ENCODE results near the gene KRTCAP2. TPM values are rescaled to one million over a fixed set of nuclear protein-coding genes. Genes with fewer than 3 reads are reported as not detected.

The KRTCAP2 gene
- total RNA-seq, 1 donor from 2014 or later: 221 TPM

DNA sequence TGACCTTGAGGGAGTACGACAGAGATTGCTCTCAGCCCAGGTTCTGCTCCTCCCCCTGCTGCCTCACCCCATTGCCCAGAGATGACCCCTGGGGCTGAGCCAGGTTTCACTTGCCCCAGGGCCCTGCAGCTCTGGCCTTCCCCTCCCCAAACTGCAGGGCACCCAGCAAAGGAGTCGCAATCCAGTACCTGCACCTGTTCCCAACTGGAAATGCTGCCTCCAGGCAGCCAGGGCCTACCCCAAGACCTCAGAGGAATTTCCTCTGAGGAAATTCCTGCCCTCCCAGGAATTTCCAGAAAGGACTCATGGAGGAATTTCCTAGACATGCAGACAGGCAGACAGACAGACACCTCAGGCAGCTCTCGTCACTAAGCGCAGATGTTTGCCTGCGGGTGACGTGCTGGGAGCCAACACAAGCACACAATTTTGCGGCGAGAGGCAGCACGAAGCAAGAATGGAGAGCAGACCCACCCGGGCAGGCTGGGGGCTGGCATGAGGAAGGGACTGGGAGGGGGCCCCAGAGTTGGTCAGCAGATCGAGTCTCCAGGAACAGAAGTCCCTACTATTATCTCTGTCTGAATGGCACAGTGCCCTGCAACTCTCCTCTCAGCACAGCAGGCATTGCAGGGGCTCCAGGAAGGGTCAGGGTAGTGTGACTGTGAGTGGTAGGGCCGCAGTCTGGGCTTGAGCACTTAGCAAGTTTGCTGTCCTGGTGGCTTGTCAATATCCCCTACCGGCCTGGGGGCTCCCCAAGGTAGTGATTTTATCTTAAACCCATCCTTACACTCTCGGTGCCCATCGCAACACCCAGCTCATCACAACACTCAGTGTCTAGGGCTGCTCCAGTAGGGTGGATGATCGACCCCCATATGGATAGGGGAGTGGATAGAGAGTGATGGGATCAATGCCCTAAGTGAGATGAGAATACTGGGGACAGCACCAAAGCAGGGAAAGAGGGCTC is 48.3 kb downstream of the KRTCAP2 start:
- intact Hi-C loops (cut with micrococcal nuclease): loop anchor here (5.0 kb wide), 1 partner anchor 32 kb away; no protein-coding TSS in a partner anchor

DNA sequence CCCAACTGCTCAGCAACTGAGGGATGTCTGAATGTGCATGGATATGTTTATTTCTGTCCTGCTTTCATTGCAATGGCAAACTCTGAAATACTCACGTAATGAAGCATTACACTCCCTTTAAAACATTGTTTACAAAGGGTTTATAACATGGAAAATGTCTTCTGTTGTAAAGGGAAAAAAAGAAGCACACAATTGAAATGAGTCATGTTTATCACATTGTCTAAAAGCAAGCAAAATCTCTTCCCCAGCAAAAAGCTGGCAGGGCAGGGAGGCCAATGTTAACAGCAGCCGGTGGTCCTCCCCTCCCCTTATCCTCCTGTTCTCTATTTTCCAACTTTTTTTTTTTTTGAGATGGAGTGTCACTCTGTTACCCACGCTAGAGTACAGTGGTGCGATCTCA is 49.3 kb downstream of the KRTCAP2 start:
- intact Hi-C loops (cut with micrococcal nuclease): no loop called here

DNA sequence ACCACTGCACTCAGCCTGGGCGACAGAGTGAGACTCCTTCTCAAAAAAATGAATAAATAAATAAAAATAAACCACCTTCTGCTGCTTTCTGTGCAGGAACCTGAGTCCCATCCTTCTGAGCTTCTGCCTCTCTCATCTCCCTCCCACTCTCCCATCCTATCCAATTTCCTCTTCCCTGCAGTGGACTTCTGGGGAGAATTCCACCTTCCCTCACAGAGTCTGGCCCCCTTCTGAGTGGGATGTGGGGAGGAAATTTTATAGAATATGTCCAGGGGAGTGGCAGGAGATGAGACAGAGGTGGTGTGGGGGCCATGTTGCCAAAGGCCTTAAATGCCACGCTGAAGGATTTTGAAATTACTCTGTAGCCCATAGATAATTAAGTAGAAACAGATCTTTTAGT is 50.8 kb downstream of the KRTCAP2 start:
- intact Hi-C loops (cut with micrococcal nuclease): no loop called here

DNA sequence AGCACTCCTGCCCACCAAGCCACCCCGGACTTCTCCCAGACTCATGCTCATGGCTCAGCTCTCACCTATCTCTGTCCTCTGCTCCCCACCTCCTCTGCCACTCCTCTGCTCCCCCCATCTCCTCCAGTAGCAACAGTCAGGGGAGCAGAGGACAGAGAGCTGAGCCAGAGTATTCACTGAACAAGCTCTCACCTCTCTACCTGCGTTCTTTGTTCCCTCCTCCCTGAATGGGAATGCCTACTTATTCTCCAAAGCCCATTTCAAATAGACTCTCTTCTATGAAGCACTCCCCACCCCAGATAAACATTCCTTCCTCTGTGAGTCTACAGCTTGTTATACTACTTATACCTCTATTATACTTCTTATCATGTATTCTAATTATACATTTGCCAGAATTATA is 51.9 kb downstream of the KRTCAP2 start:
- intact Hi-C loops (cut with micrococcal nuclease): no loop called here

DNA sequence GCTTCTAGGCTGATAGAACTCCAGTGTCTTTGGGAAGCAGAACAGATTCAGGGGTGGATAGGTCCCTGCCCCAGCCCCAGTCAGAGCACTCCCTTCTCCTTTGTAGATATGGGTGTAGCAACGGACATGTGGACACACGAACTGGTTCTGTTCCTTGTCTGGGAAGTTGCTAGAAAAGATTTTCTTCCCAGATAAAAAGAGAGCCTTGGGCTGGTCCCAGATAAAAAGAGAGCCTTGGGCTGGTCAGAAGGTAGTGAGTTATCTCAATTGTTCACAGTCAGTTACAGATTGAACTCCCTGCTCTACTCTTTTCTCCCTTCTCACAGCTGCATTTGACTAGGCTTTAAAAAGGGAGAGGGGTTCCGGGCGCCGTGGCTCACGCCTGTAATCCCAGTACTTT is 52.9 kb downstream of the KRTCAP2 start:
- intact Hi-C loops (cut with micrococcal nuclease): no loop called here

Other genes starting within 250 kb of the KRTCAP2 start
- gene PMVK, start 236.6 kb downstream of the KRTCAP2 start, total RNA-seq: 45.3 and 47.9 TPM in 2 replicates
- gene PBXIP1, start 217.2 kb downstream of the KRTCAP2 start, total RNA-seq: 64.6 and 68.4 TPM in 2 replicates
- 43.8 and 44.7 TPM in 2 replicates for gene PYGO2, start 211.5 kb downstream of the KRTCAP2 start, total RNA-seq
- 78.1 and 81.9 TPM in 2 replicates for gene SHC1, start 202.6 kb downstream of the KRTCAP2 start, total RNA-seq
- gene CKS1B, start 198.6 kb downstream of the KRTCAP2 start, total RNA-seq: 141 and 143 TPM in 2 replicates
- 50.3 and 52.5 TPM in 2 replicates for gene FLAD1, start 190.0 kb downstream of the KRTCAP2 start, total RNA-seq
- gene LENEP, start 179.7 kb downstream of the KRTCAP2 start, total RNA-seq: 0.59 TPM in 1 of 2 replicates, not detected in the other
- 121 and 129 TPM in 2 replicates for gene ZBTB7B, start 170.5 kb downstream of the KRTCAP2 start, total RNA-seq
- gene DCST2, start 139.5 kb downstream of the KRTCAP2 start, total RNA-seq: 0.16 and 0.23 TPM in 2 replicates
- gene DCST1, start 139.5 kb downstream of the KRTCAP2 start, total RNA-seq: not detected in 2 replicates
- gene ADAM15, start 122.0 kb downstream of the KRTCAP2 start, total RNA-seq: 47.0 and 51.4 TPM in 2 replicates
- gene EFNA4, start 109.6 kb downstream of the KRTCAP2 start, total RNA-seq: 6.0 and 6.8 TPM in 2 replicates
- gene EFNA3, start 94.5 kb downstream of the KRTCAP2 start, total RNA-seq: 2.3 and 2.4 TPM in 2 replicates
- gene EFNA1, start 45.4 kb downstream of the KRTCAP2 start, total RNA-seq: not detected in 2 replicates
- gene SLC50A1, start 37.5 kb downstream of the KRTCAP2 start, total RNA-seq: 32.1 and 35.4 TPM in 2 replicates
- 40.4 and 41.6 TPM in 2 replicates for gene DPM3, start 32.8 kb downstream of the KRTCAP2 start, total RNA-seq
- gene TRIM46, start 545 bp upstream of the KRTCAP2 start, total RNA-seq: 15.2 and 17.3 TPM in 2 replicates
- 13.7 and 13.8 TPM in 2 replicates for gene THBS3, start 34.6 kb upstream of the KRTCAP2 start, total RNA-seq
- 38.8 and 40.9 TPM in 2 replicates for gene MTX1, start 35.4 kb upstream of the KRTCAP2 start, total RNA-seq
- gene ENTREP3, start 82.2 kb upstream of the KRTCAP2 start, total RNA-seq: 19.2 and 21.4 TPM in 2 replicates
- 89.7 and 96.1 TPM in 2 replicates for gene SCAMP3, start 89.1 kb upstream of the KRTCAP2 start, total RNA-seq
- 89.5 and 91.9 TPM in 2 replicates for gene CLK2, start 100.2 kb upstream of the KRTCAP2 start, total RNA-seq
- gene HCN3, start 104.2 kb upstream of the KRTCAP2 start, total RNA-seq: 2.9 and 3.8 TPM in 2 replicates
- not detected in 2 replicates for gene PKLR, start 128.1 kb upstream of the KRTCAP2 start, total RNA-seq
- 210 TPM in 2 replicates for gene FDPS, start 135.6 kb upstream of the KRTCAP2 start, total RNA-seq
- 28.1 and 28.6 TPM in 2 replicates for gene RUSC1, start 147.6 kb upstream of the KRTCAP2 start, total RNA-seq